ENCODE measurements around the gene SLIT1.

DNA sequence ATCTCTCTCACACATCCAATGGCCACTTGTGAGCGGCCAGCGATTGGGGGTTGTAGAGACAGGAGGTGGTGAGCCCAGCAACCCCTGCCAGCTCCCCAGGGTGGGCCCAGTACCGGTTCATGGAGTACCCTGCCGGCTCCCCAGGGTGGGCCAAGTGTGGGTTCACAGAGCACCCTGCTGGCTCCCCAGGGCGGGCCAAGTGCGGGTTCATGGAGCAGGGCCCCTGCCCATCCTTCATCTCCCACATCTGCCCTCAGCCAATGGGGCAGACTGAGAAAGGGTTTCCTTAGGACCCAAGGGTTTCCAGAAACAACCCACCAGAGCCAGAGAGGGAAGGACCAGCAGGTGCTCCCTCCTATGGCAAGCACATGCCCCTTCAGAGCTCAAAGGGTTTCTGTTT lies 21.4 kb upstream of the SLIT1 start:
- TF ChIP-seq, protein P1, sequence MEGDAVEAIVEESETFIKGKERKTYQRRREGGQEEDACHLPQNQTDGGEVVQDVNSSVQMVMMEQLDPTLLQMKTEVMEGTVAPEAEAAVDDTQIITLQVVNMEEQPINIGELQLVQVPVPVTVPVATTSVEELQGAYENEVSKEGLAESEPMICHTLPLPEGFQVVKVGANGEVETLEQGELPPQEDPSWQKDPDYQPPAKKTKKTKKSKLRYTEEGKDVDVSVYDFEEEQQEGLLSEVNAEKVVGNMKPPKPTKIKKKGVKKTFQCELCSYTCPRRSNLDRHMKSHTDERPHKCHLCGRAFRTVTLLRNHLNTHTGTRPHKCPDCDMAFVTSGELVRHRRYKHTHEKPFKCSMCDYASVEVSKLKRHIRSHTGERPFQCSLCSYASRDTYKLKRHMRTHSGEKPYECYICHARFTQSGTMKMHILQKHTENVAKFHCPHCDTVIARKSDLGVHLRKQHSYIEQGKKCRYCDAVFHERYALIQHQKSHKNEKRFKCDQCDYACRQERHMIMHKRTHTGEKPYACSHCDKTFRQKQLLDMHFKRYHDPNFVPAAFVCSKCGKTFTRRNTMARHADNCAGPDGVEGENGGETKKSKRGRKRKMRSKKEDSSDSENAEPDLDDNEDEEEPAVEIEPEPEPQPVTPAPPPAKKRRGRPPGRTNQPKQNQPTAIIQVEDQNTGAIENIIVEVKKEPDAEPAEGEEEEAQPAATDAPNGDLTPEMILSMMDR (IDR thresholded peaks at IDR 0.05) = no peak
- TF ChIP-seq POLR2A (IDR thresholded peaks at IDR 0.05) = no peak
